ENCODE results near the gene SLC27A5.
"Not testable (repeated sequence)": the region's sequence is repeated elsewhere in the genome, so short reads cannot be mapped to it uniquely, and the experiment has no call there.

The SLC27A5 gene

DNA sequence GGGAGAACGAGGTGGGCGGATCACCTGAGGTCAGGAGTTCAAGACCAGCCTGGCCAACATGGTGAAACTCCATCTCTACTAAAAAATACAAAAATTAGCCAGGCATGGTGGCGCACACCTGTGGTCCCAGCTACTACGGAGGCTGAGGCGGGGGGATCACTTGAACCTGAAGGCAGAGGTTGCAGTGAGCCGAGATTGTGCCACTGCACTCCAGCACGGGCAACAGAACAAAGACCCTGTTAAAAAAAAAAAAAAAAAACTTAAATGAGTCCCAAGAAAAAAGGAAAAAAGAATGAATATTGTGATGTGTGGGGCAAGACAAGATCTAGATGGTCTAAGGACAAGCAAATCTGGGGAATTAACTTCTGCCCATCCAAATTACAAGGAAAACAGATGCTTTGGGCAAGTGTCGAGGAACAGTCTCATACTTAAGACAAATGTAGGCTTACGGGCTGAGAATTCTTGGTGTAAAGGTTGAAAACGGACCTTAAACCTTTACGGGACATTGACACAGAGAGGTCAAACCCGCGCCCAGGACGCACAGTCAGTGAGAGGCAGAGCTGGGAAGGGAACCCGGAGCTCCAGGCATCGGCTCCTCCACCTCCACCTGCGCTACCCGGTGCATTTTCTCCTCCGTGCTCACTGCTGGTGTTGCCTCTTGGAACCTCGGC lies 45.6 kb downstream of the SLC27A5 start:
- Histone ChIP-seq H3K4me1 (ENCODE audit: control insufficient read depth, insufficient read depth, low read length) (peaks cover 12% of the 10 kb centered on the region), H3K36me3 (ENCODE audit: control insufficient read depth, insufficient read depth, low read length) (no peaks in the 10 kb centered on the region), H3K9ac (ENCODE audit: low read length) (peak overlapping the region; percentile 84), H3K4me3 (ENCODE audit: low read length) (peak overlapping the region; percentile 74), H3K9me3 (ENCODE audit: control insufficient read depth, low read length) (no peaks in the 10 kb centered on the region), H3K27me3 (ENCODE audit: control insufficient read depth, insufficient read depth, low read length) (no peaks in the 10 kb centered on the region)

DNA sequence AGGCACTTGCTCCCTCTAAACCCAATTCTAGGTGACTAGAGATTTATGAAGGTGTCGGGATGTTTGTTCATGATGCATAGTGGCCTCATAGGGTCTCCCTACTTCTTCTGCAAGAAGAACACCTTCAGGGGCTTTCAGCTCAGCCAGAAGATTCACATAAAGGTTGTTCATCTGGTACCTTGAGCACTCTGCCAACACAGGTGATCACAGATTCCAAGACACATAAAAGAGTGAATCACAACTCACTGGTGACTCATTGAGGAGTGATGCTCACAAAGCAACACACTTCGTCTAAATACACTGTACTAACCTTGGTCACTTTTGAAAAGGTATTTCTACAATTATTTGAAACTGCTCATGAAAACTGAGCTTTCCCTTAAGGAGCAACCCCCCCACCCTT lies 51.8 kb downstream of the SLC27A5 start:
- Histone ChIP-seq H3K27me3 (ENCODE audit: control insufficient read depth, insufficient read depth, low read length) (no peaks in the 10 kb centered on the region), H3K9ac (ENCODE audit: low read length) (no peak overlapping the region), H3K4me3 (ENCODE audit: low read length) (no peak overlapping the region), H3K4me1 (ENCODE audit: control insufficient read depth, insufficient read depth, low read length) (no peaks in the 10 kb centered on the region), H3K9me3 (ENCODE audit: control insufficient read depth, low read length) (no peaks in the 10 kb centered on the region), H3K36me3 (ENCODE audit: control insufficient read depth, insufficient read depth, low read length) (no peaks in the 10 kb centered on the region)

DNA sequence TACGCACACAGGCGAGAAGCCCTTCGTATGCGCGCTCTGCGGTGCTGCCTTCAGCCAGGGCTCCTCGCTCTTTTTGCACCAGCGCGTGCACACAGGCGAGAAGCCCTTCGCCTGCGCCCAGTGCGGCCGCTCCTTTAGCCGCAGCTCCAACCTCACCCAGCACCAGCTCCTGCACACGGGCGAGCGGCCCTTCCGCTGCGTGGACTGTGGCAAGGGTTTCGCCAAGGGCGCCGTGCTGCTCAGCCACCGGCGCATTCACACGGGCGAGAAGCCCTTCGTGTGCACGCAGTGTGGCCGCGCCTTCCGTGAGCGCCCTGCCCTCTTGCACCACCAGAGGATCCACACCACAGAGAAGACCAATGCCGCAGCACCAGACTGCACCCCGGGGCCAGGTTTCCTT lies 55.7 kb downstream of the SLC27A5 start:
- no peaks in the 10 kb centered on the region for H3K36me3 ChIP-seq (ENCODE audit: control insufficient read depth, insufficient read depth, low read length)
- H3K9me3 ChIP-seq (ENCODE audit: control insufficient read depth, low read length), result no peaks in the 10 kb centered on the region
- no peak overlapping the region for H3K9ac ChIP-seq (ENCODE audit: low read length)
- H3K27me3 ChIP-seq (ENCODE audit: control insufficient read depth, insufficient read depth, low read length), result no peaks in the 10 kb centered on the region
- H3K4me3 ChIP-seq (ENCODE audit: low read length), result no peak overlapping the region
- peaks cover 4% of the 10 kb centered on the region for H3K4me1 ChIP-seq (ENCODE audit: control insufficient read depth, insufficient read depth, low read length)

- Histone ChIP-seq H3K36me3 (ENCODE audit: control insufficient read depth, insufficient read depth, low read length) (no peaks in the 10 kb centered on the region), H3K9ac (ENCODE audit: low read length) (no peak overlapping the region), H3K27me3 (ENCODE audit: control insufficient read depth, insufficient read depth, low read length) (no peaks in the 10 kb centered on the region), H3K4me3 (ENCODE audit: low read length) (no peak overlapping the region), H3K4me1 (ENCODE audit: control insufficient read depth, insufficient read depth, low read length) (peaks cover 4% of the 10 kb centered on the region), H3K9me3 (ENCODE audit: control insufficient read depth, low read length) (no peaks in the 10 kb centered on the region)
Observed at GRCh38 chr19:58455306-58455705, 56.5 kb downstream of the SLC27A5 start.

DNA sequence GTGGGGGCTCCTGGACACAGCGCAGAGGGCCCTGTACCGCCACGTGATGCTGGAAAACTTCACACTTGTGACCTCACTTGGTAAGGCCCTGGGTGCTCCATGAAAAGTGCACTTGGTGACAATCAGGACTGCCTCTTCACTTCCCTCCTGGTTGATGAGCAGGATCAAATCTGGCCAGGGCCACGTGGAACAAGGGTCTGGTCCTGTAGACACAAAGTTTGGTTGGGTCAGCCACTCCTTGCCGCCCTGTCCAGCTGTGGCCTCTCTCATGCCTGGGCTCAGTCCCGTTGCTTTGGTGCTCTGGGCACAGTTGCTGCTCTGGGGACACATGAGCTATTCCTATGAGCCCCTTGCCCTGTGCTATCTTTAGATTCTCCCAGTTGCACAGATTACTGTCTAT lies 58.0 kb downstream of the SLC27A5 start:
- H3K9ac ChIP-seq (ENCODE audit: low read length), result no peak overlapping the region
- H3K4me1 ChIP-seq (ENCODE audit: control insufficient read depth, insufficient read depth, low read length), result peaks cover 4% of the 10 kb centered on the region
- peaks cover 6% of the 10 kb centered on the region for H3K27me3 ChIP-seq (ENCODE audit: control insufficient read depth, insufficient read depth, low read length)
- no peaks in the 10 kb centered on the region for H3K9me3 ChIP-seq (ENCODE audit: control insufficient read depth, low read length)
- H3K4me3 ChIP-seq (ENCODE audit: low read length), result no peak overlapping the region
- H3K36me3 ChIP-seq (ENCODE audit: control insufficient read depth, insufficient read depth, low read length), result no peaks in the 10 kb centered on the region

DNA sequence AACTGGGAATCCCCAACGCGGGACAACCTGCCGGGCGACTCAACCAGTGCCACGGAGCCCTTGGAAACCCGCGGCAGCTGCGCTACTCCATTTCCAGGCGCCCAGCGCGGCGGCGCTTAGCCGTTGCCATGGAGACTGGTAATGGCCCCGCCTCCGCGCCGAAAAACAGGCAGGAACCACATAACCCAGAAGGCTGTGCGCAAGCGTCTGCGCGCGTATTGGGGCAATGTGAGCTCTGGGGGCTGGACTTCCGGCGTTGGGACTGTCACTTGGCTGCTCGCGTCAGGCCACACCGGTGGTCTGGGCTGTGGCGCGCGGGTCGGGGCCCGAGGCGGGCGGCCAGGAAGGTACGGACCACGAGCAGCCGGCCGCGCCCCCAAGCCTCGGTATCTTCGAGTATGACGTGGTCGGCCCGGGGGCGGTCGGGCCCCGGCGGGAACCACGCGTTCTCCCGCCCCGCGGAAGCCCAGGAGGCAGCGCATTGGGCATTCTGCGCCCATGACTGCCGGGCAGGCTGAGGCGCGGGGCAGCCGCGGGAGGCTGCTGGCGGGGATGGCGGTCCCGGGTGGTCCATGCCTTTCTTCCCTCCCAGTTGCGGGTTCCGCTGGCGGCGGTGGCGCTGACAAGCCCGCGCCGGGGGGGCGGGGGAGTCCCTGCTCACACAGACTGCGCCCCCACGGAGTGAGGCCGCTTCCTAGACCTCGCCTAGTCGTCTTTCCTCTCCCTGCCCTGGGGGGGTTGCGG lies 60.3 kb downstream of the SLC27A5 start, which contains the start of gene ZNF324B:
Gene ZNF324B (plus strand): TSS at position 265 of the 744 bp plus-strand sequence. CDS start 2,080 bp downstream, outside the sequence.
- Histone ChIP-seq H3K9me3 (ENCODE audit: control insufficient read depth, low read length) (no peaks in the 10 kb centered on the region), H3K36me3 (ENCODE audit: control insufficient read depth, insufficient read depth, low read length) (no peaks in the 10 kb centered on the region), H3K4me1 (ENCODE audit: control insufficient read depth, insufficient read depth, low read length) (peaks cover 4% of the 10 kb centered on the region), H3K4me3 (ENCODE audit: low read length) (peak within 1 kb of the TSS; percentile 26), H3K27me3 (ENCODE audit: control insufficient read depth, insufficient read depth, low read length) (peaks cover 7% of the 10 kb centered on the region), H3K9ac (ENCODE audit: low read length) (peak within 1 kb of the TSS; percentile 61)

DNA sequence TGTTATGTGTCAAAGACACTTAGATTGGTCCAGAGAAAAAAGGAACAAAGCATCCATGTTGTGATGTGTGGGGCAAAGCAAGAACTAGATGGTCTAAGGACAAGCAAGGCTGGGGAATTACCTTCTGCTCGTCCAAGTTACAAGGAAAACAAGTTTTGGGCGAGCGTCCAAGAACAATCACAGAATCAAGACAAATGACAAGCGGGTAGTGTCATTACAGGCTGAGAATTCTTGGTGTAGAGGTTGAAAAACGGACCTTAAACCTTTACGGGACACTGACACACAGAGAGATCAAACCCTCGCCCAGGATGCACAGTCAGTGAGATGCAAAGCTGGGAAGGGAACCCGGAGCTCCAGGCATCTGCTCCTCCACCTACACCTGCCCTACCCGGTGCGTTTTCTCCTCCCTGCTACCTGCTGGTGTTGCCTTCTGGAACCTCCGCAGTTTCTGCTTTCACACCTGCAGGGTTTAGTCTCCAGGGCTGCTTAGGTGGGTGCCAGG lies 60.9 kb downstream of the SLC27A5 start:
- Histone ChIP-seq H3K9me3 (ENCODE audit: control insufficient read depth, low read length) (no peaks in the 10 kb centered on the region), H3K27me3 (ENCODE audit: control insufficient read depth, insufficient read depth, low read length) (peaks cover 7% of the 10 kb centered on the region), H3K4me1 (ENCODE audit: control insufficient read depth, insufficient read depth, low read length) (peaks cover 4% of the 10 kb centered on the region), H3K9ac (ENCODE audit: low read length) (peak overlapping the region; percentile 61), H3K36me3 (ENCODE audit: control insufficient read depth, insufficient read depth, low read length) (no peaks in the 10 kb centered on the region), H3K4me3 (ENCODE audit: low read length) (peak overlapping the region; percentile 26)

DNA sequence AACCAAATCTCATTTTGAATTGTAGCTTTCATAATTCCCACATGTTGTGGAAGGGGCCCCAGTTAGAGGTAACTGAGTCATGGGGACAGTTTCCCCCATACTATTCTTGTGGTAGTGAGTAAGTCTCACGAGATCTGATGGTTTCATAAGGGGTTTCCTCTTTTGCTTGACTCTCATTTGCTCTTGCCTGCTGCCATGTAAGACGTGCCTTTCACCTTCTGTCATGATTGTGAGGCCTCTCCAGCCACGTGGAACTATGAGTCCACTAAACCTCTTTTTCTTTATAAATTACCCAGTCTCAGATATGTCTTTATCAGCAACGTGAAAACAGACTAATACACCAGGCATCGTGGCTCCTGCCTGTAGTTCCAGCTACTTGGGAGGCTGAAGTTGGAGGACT lies 61.8 kb downstream of the SLC27A5 start:
- not testable (repeated sequence) for H3K4me1 ChIP-seq (ENCODE audit: control insufficient read depth, insufficient read depth, low read length); H3K9me3 ChIP-seq (ENCODE audit: control insufficient read depth, low read length); H3K4me3 ChIP-seq (ENCODE audit: low read length); H3K36me3 ChIP-seq (ENCODE audit: control insufficient read depth, insufficient read depth, low read length); H3K27me3 ChIP-seq (ENCODE audit: control insufficient read depth, insufficient read depth, low read length); H3K9ac ChIP-seq (ENCODE audit: low read length)

DNA sequence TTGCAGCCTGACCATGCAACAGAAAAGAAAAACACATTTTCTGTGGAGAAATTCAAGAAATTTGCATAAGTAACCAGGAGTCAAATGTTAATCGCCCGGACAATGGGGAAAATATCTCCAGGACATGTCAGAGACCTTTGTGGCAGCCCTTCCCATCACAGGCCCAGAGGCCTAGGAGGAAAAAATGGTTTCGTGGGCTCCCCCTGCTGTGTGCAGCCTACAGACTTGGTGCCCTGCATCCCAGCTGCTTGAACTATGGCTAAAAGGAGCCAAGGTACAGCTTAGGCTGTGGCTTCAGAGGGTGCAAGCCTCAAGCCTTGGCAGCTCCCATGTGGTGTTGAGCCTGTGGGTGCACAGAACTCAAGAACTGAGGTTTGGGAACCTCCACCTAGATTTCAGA lies 62.9 kb downstream of the SLC27A5 start:
- H3K9ac ChIP-seq (ENCODE audit: low read length); H3K4me3 ChIP-seq (ENCODE audit: low read length); H3K9me3 ChIP-seq (ENCODE audit: control insufficient read depth, low read length); H3K27me3 ChIP-seq (ENCODE audit: control insufficient read depth, insufficient read depth, low read length); H3K4me1 ChIP-seq (ENCODE audit: control insufficient read depth, insufficient read depth, low read length); H3K36me3 ChIP-seq (ENCODE audit: control insufficient read depth, insufficient read depth, low read length): not testable (repeated sequence)
